Panc1 (cell line): ENCODE results near the gene CNTN5. TPM values are rescaled to one million over a fixed set of nuclear protein-coding genes. Genes with fewer than 3 reads are reported as not detected.

ENCODE experiments used
- ATAC-seq: fragments of 200-7000 bp; cut with Tn5 transposase; 2 replicates; pipeline ENCODE4 v1.9.1; 2020; ENCODE audit warnings: mild to moderate bottlenecking, moderate library complexity
- BruUV-seq: library from RNA; stranded (reverse); fragments of 400-500 nt; replicated peaks from 2 replicates; lab custom pipeline; 2021; lab: Mats Ljungman, UMichigan
- CTCF ChIA-PET: fragments of 300-600 bp; sonication (Branson Sonifier 250); formaldehyde crosslinking; loops from one replicate; lab custom pipeline; 2022; ENCODE audit warnings: antibody characterized with exemption; lab: Charles Lee
- POLR2A ChIA-PET: fragments of 300-600 bp; sonication (Branson Sonifier 250); formaldehyde crosslinking; loops from one replicate; lab custom pipeline; 2022; ENCODE audit warnings: antibody characterized with exemption; lab: Charles Lee
- DNase-seq: peaks from one replicate; pipeline ENCODE4 v3.0.0-alpha.2; 2010; ENCODE audit warnings: low read depth, low spot score
- H3K27ac ChIP-seq: 2 replicates; pipeline ENCODE4 v1.5.1; 2011; ENCODE audit warnings: mild to moderate bottlenecking, low read length, inconsistent platforms
- H3K27me3 ChIP-seq: fragments of 200-500 bp; sonication (Bioruptor generic); 2 replicates; pipeline ENCODE4 v1.6.0; 2014; ENCODE audit warnings: low read length, inconsistent platforms; ENCODE audit not compliant: control insufficient read depth, insufficient read depth
- H3K36me3 ChIP-seq: fragments of 200-500 bp; sonication (Bioruptor generic); 2 replicates; pipeline ENCODE4 v1.5.1; 2014; ENCODE audit warnings: inconsistent platforms, mild to moderate bottlenecking, low read length, moderate library complexity; ENCODE audit not compliant: control insufficient read depth, insufficient read depth
- H3K4me1 ChIP-seq: 2 replicates; pipeline ENCODE4 v1.5.1; 2011; ENCODE audit warnings: inconsistent platforms, mild to moderate bottlenecking, low read length, moderate library complexity; ENCODE audit not compliant: control insufficient read depth, insufficient read depth
- H3K4me3 ChIP-seq, 2 experiments: 2 replicates each; pipeline ENCODE4 v1.5.1; 2011 to 2012; ENCODE audit warnings: low read depth in 2 of 2, low read length in 2 of 2, mild to moderate bottlenecking in 2 of 2, inconsistent platforms in 1 of 2, moderate library complexity in 1 of 2
- H3K9me3 ChIP-seq: fragments of 200-500 bp; sonication (Bioruptor generic); 2 replicates; pipeline ENCODE4 v1.5.1; 2014; ENCODE audit warnings: low read depth, mild to moderate bottlenecking, inconsistent platforms, low read length, moderate library complexity; ENCODE audit not compliant: control insufficient read depth, insufficient read depth
- CTCF ChIP-seq: fragments of 450-650 bp; IDR thresholded peaks from 2 replicates; pipeline ENCODE4 v1.5.1; 2017; ENCODE audit warnings: mild to moderate bottlenecking
- POLR2AphosphoS5 ChIP-seq: IDR thresholded peaks from 2 replicates; pipeline ENCODE4 v1.6.1; 2012; ENCODE audit warnings: mild to moderate bottlenecking, low read depth, low read length, moderate library complexity
- REST ChIP-seq, 2 experiments: IDR thresholded peaks; 2 replicates each; pipeline ENCODE4 v1.6.1; 2011 to 2012; ENCODE audit warnings: low read depth in 2 of 2, control low read depth in 1 of 2, low read length in 1 of 2, mild to moderate bottlenecking in 1 of 2, moderate library complexity in 1 of 2; ENCODE audit not compliant: insufficient read depth in 1 of 2
- SIN3A ChIP-seq: IDR thresholded peaks from 2 replicates; pipeline ENCODE4 v1.6.1; 2012; ENCODE audit warnings: low read depth, mild to moderate bottlenecking, low read length, moderate library complexity, borderline replicate concordance; ENCODE audit not compliant: insufficient read depth
- TCF7L2 ChIP-seq: IDR thresholded peaks from 2 replicates; pipeline ENCODE4 v1.6.1; 2011; ENCODE audit warnings: mild to moderate bottlenecking, low read depth, low read length, inconsistent platforms
- in situ Hi-C: cut with HindIII; loops from 2 replicates; pipeline ENCODE4 v1.10.0; 2016; ENCODE audit warnings: low sequenced_read_pairs, low pct_unique_long_range_greater_than_20kb
- intact Hi-C: fragments of 100-400 bp; cut with micrococcal nuclease; formaldehyde crosslinking; loops from one replicate; pipeline ENCODE4 v1.10.0; 2022; ENCODE audit not compliant: unreplicated experiment
- total RNA-seq: library from RNA; stranded (reverse); gene quantifications from one replicate; pipeline ENCODE4 v1.2.1, GENCODE V29; 2021; ENCODE audit not compliant: unreplicated experiment

Gene CNTN5
- total RNA-seq, 1 experiment from 2014 or later: not detected

GRCh38 chr11:99718291-99718690 lies 697.5 kb downstream of the CNTN5 start:
- Histone ChIP-seq H3K27ac (no peak overlapping the region), H3K27me3 (no peaks in the 10 kb centered on the region), H3K4me1 (no peaks in the 10 kb centered on the region), H3K4me3 (no peak overlapping the region), H3K9me3 (no peaks in the 10 kb centered on the region), H3K36me3 (no peaks in the 10 kb centered on the region)
- no peak for ATAC-seq
- BruUV-seq: no TSS peak
- TF ChIP-seq REST (IDR thresholded peaks at IDR 0.05; ENCODE audit: insufficient read depth in 1 of 2, low read depth in 2 of 2, low read length in 1 of 2) (no peak), TCF7L2 (no peak), SIN3A (no peak), POLR2AphosphoS5 (no peak), CTCF (no peak)
- ChIA-PET POLR2A (no interaction called here), CTCF (no interaction called here)
- no peak for DNase-seq
- in situ Hi-C loops: no loop called here
- intact Hi-C loops: no loop called here

- Histone ChIP-seq H3K9me3 (no peaks in the 10 kb centered on the region), H3K27me3 (no peaks in the 10 kb centered on the region), H3K27ac (no peak overlapping the region), H3K4me1 (no peaks in the 10 kb centered on the region), H3K4me3 (no peak overlapping the region), H3K36me3 (no peaks in the 10 kb centered on the region)
- ChIA-PET POLR2A (no interaction called here), CTCF (no interaction called here)
- no peak for TF ChIP-seq REST (IDR thresholded peaks at IDR 0.05; ENCODE audit: insufficient read depth in 1 of 2, low read depth in 2 of 2, low read length in 1 of 2)
- TF ChIP-seq CTCF: peak; percentile 69; the same call in 1 of the 2 replicates
- TF ChIP-seq TCF7L2: no peak
- TF ChIP-seq SIN3A: no peak
- no peak for TF ChIP-seq POLR2AphosphoS5
- ATAC-seq: no peak
- intact Hi-C loops: loop anchor here (1.0 kb wide), 1 partner anchor 719 kb away; the partner anchor contains the start of gene CNTN5
- BruUV-seq: no TSS peak
- peak; percentile 30 for DNase-seq
- in situ Hi-C loops: no loop called here
Observed at GRCh38 chr11:99739464-99740089, 718.8 kb downstream of the CNTN5 start.
